ENCODE data around the gene B3GNT7. TPM values are rescaled to one million over a fixed set of nuclear protein-coding genes. Genes with fewer than 3 reads are reported as not detected.

Gene B3GNT7
- total RNA-seq, 1 experiment from 2014 or later = 83.3 TPM

- H3K27me3 ChIP-seq (ENCODE audit: control insufficient read depth, insufficient read depth, low read length) = no peaks in the 10 kb centered on the region
- in situ Hi-C loops (cut with HindIII; ENCODE audit: low pct_unique_long_range_greater_than_20kb, low sequenced_read_pairs) = no loop called here
- no peaks in the 10 kb centered on the region for H3K9me3 ChIP-seq (ENCODE audit: control insufficient read depth, insufficient read depth, low read depth, low read length)
- no TSS peak for BruUV-seq (replicated peaks)
- CTCF ChIA-PET = interaction anchor here (0.6 to 1.0 kb wide), 3 partner anchors 12 to 146 kb away, joined by 3 to 4 read pairs (median 3); no protein-coding TSS in a partner anchor
- peak overlapping the region; percentile 53 to 85 for H3K4me3 ChIP-seq (ENCODE audit: low read depth in 2 of 2, low read length in 2 of 2)
- peak overlapping the region; percentile 91 for H3K27ac ChIP-seq (ENCODE audit: low read length)
- intact Hi-C loops (cut with micrococcal nuclease; ENCODE audit: unreplicated experiment) = loop anchor here (5.0 kb wide), 1 partner anchor 34 kb away; no protein-coding TSS in a partner anchor
- no peaks in the 10 kb centered on the region for H3K36me3 ChIP-seq (ENCODE audit: control insufficient read depth, insufficient read depth, low read length)
- peaks cover 59% of the 10 kb centered on the region for H3K4me1 ChIP-seq (ENCODE audit: control insufficient read depth, insufficient read depth, low read length)
- TF ChIP-seq REST (IDR thresholded peaks at IDR 0.05; ENCODE audit: insufficient read depth in 1 of 2, low read depth in 2 of 2, low read length in 1 of 2) = no peak
- POLR2A ChIA-PET = no interaction called here
- no peak for ATAC-seq
- no peak for DNase-seq (ENCODE audit: low read depth, low spot score)
These were observed 730 bp downstream of the B3GNT7 start for GRCh38 chr2:231396058-231396821.

DNA sequence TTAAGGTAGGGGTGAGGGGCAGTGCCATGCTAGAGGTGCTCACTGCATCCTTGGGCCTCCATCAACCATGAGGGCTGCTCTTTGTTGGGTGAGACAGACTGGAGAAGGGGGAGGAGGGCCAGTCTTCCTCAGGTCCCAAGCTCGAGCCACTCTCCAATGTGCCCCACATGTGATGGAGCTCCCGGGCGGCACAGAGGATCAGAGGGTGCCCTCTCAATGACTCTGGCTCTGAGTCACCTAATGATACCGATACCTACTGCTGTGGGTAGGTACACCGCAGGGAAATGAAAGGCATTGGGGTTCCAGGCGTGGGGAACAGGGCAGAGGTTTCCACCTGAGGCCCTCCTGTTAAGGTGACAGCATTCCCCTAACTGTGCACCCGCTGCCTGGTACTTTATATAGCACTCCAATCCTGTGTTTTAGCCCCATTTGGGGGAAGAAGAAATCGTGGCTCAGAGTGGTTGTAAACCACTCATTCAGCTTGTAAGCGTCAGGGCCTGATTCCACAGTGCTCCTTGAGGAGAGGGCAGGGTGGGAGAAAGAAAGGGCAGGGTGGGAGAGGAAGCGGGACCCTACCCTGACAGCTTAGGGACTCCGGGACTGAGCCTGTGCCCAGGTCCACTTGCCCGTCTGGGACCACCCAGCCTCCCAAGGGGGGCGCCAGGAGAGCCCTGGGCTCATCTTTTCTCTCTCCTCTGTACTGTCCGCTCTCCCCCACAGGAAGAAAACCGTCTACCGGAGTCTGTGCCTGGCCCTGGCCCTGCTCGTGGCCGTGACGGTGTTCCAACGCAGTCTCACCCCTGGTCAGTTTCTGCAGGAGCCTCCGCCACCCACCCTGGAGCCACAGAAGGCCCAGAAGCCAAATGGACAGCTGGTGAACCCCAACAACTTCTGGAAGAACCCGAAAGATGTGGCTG, 1.8 kb downstream of the B3GNT7 start:
- BruUV-seq (replicated peaks) = TSS peak; percentile 40
- Histone ChIP-seq H3K27ac (ENCODE audit: low read length) (peak overlapping the region; percentile 91), H3K9me3 (ENCODE audit: control insufficient read depth, insufficient read depth, low read depth, low read length) (no peaks in the 10 kb centered on the region), H3K27me3 (ENCODE audit: control insufficient read depth, insufficient read depth, low read length) (no peaks in the 10 kb centered on the region), H3K4me1 (ENCODE audit: control insufficient read depth, insufficient read depth, low read length) (peaks cover 67% of the 10 kb centered on the region), H3K36me3 (ENCODE audit: control insufficient read depth, insufficient read depth, low read length) (no peaks in the 10 kb centered on the region), H3K4me3 (ENCODE audit: low read depth in 2 of 2, low read length in 2 of 2) (peak overlapping the region; percentile 53 to 85)
- ChIA-PET POLR2A (no interaction called here), CTCF (no interaction called here)
- no peak for DNase-seq (ENCODE audit: low read depth, low spot score)
- ATAC-seq = peak; percentile 13
- intact Hi-C loops (cut with micrococcal nuclease; ENCODE audit: unreplicated experiment) (loop anchor here (5.0 kb wide), 1 partner anchor 35 kb away; no protein-coding TSS in a partner anchor), in situ Hi-C loops (cut with HindIII; ENCODE audit: low pct_unique_long_range_greater_than_20kb, low sequenced_read_pairs) (no loop called here)
- TF ChIP-seq POLR2AphosphoS5 (IDR thresholded peaks at IDR 0.05; ENCODE audit: low read depth, low read length) (no peak), CTCF (IDR thresholded peaks at IDR 0.05) (no peak), SIN3A (IDR thresholded peaks at IDR 0.05; ENCODE audit: borderline replicate concordance, insufficient read depth, low read depth, low read length) (no peak), TCF7L2 (IDR thresholded peaks at IDR 0.05; ENCODE audit: low read depth, low read length) (no peak), REST (IDR thresholded peaks at IDR 0.05; ENCODE audit: insufficient read depth in 1 of 2, low read depth in 2 of 2, low read length in 1 of 2) (no peak)

Data from Panc1 (cell line).